Mucosa of descending colon (tissue), 3 donors: ENCODE data around the gene NEDD8. TPM values are rescaled to one million over a fixed set of nuclear protein-coding genes. Genes with fewer than 3 reads are reported as not detected.

Experiments used
- ATAC-seq: fragments of 200-7000 bp; cut with Tn5 transposase; one replicate; pipeline ENCODE4 v1.9.1; 2020; ENCODE audit warnings: mild to moderate bottlenecking, moderate library complexity
- DNase-seq, 3 donors: peaks; one replicate each; pipeline ENCODE4 v3.0.0-alpha.2; 2020
- H3K36me3 ChIP-seq: fragments of 200-600 bp; one replicate; pipeline ENCODE4 v1.8.0; 2021; ENCODE audit warnings: low read depth, mild to moderate bottlenecking
- H3K4me1 ChIP-seq: fragments of 200-600 bp; one replicate; pipeline ENCODE4 v1.8.0; 2021; ENCODE audit warnings: low read depth, mild to moderate bottlenecking
- H3K4me3 ChIP-seq: fragments of 200-600 bp; one replicate; pipeline ENCODE4 v1.8.0; 2021; ENCODE audit warnings: mild to moderate bottlenecking
- H3K9me3 ChIP-seq: fragments of 200-600 bp; one replicate; pipeline ENCODE4 v1.8.0; 2021; ENCODE audit warnings: mild to moderate bottlenecking
- CTCF ChIP-seq: fragments of 200-600 bp; IDR thresholded peaks from one replicate; pipeline ENCODE4 v1.8.0; 2022; ENCODE audit warnings: antibody characterized with exemption, mild to moderate bottlenecking
- intact Hi-C, 2 donors: fragments of 100-400 bp; cut with DNase I in 1 of 2; cut with micrococcal nuclease in 1 of 2; formaldehyde crosslinking; loops; one replicate each; pipeline versions ENCODE4 v1.11.0 to v1.11.1; 2022; cut with DNase I, micrococcal nuclease
- total RNA-seq, 3 donors: library from RNA; stranded (reverse); fragmentation: NEBNext Ultra II Directional in 2 of 3; extraction: Animal tissue kit (Norgen Biotek cat#: 25700) in 2 of 3; gene quantifications; one replicate each; pipeline versions ENCODE4 v1.2.1 to v1.2.4, GENCODE V29; 2021 to 2023
- donor health status: DM: no; HTN: no; CAD: no; lungs with moderate emphysema.
- donor health status: DM: no; HTN: no; CAD: no.
- donor health status: DM: no; HTN: yes; CAD: no.

NEDD8 gene
- total RNA-seq, 3 donors from 2014 or later = 108 to 150 (median 131) TPM

- ATAC-seq (no peak), DNase-seq (peak in 1 of 3 donors; percentile 17)
- Histone ChIP-seq H3K4me1 (no peaks in the 10 kb centered on the region), H3K36me3 (no peaks in the 10 kb centered on the region), H3K9me3 (no peaks in the 10 kb centered on the region), H3K4me3 (no peak overlapping the region)
- intact Hi-C loops = no loop called here
- no peak for TF ChIP-seq CTCF
Observed at GRCh38 chr14:24255438-24255837, 23.3 kb upstream of the NEDD8 start.

DNA sequence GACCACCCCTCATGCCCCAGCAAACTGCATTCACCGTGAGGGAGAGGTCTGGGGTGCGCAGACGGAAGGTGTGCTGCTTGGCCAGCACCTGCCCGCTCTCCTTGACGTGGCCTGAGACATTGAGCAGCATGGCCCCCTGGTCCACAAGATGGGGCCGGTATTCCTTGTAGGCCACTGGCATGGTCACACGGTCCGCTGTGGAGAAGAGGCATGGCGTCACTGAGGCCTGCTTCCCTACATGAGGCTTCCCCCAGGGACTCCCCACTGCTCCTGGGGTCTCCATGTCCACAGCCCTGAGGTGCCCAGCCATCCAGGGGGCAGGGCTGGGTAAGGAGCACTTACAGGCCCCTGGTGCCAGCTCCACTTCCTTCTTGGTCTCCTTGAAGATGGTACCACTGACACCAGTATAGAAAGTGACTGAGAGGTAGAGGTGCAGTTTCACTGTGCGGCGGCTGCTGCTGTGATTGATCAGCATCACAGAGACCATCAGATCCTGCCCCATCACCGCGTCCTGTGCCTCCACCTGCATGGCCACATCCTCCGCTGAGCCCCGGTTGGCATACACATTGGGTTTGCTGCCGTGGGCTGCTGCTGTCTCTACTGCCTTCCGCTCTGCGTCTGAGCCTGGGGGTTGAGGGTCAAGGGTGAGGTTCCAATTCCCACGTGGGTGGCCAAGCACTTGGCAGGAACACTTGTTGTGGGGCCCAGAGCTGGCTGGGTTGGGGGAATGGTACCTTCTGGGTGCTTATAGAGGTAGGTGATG lies 22.6 kb upstream of the NEDD8 start:
- DNase-seq = peak in 2 of 3 donors; percentile 11 to 30
- H3K4me1 ChIP-seq = no peaks in the 10 kb centered on the region
- no peak for ATAC-seq
- no peaks in the 10 kb centered on the region for H3K9me3 ChIP-seq
- no peak overlapping the region for H3K4me3 ChIP-seq
- TF ChIP-seq CTCF = no peak
- intact Hi-C loops = no loop called here
- H3K36me3 ChIP-seq = no peaks in the 10 kb centered on the region

DNA sequence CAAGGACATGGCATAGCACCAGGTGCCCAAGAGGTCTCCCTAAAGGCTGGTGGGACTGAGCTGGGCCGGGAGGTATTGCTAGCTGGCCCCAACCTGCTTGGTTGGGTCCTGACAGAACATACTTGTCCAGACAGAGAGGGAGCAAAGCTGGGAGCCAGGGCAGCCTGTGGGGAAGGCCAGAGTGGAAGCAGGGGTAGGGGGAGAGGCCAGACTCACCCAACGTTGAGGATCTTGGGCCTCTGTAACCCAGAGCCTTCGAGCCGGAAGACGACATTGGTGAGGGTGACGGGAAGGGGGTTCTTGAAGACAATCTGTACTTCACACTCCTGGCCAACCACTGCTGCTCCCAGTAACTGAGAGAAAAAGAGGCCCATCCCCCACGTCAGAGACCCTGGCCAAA lies 21.8 kb upstream of the NEDD8 start:
- TF ChIP-seq CTCF = no peak
- ATAC-seq (no peak), DNase-seq (peak in 1 of 3 donors; percentile 10)
- Histone ChIP-seq H3K4me3 (no peak overlapping the region), H3K9me3 (no peaks in the 10 kb centered on the region), H3K36me3 (no peaks in the 10 kb centered on the region), H3K4me1 (no peaks in the 10 kb centered on the region)
- intact Hi-C loops = no loop called here

DNA sequence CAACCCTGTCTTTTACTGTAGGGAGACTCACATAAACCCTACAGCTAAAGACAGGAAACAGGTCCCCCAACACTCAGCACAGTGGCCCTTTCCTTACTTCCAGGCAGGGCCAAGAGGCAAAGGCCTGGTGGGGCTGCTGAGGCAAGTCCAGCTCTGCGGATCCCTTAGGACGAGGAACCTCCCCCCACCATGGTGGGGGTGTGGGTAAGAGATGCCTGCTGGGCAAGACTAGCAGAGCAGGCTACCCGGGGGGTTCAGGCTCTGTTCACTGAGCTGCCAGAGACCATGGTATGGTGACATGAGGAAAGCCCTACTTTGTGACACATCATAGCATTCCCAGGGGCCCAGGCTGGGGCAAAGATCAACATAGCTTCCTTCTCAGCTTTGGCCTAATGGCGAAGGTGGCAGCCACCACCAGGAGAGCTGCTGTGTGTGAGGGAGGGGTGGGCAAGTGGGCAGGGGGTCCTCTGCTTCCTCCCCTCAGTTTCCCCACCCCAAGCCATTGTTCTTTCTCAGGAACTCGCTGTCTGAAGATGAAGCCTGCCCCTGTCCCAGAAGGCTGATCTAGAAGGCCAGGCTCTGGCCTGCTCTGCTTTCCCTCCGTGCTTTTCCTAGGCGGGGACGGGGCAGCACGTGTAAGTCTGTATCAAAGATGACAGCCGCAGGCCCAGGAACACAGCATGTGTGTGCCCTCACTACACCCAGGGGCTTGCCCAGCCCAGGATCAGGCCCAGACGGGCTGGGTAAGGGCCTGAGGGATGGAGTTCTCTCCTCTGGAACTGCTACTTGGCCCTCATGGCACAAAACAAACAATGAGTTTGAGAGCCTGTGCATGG lies 20.3 kb upstream of the NEDD8 start:
- H3K36me3 ChIP-seq = no peaks in the 10 kb centered on the region
- ATAC-seq = no peak
- H3K9me3 ChIP-seq = no peaks in the 10 kb centered on the region
- peak in 1 of 3 donors; percentile 12 for DNase-seq
- H3K4me1 ChIP-seq = no peaks in the 10 kb centered on the region
- H3K4me3 ChIP-seq = no peak overlapping the region
- no peak for TF ChIP-seq CTCF
- intact Hi-C loops = no loop called here

DNA sequence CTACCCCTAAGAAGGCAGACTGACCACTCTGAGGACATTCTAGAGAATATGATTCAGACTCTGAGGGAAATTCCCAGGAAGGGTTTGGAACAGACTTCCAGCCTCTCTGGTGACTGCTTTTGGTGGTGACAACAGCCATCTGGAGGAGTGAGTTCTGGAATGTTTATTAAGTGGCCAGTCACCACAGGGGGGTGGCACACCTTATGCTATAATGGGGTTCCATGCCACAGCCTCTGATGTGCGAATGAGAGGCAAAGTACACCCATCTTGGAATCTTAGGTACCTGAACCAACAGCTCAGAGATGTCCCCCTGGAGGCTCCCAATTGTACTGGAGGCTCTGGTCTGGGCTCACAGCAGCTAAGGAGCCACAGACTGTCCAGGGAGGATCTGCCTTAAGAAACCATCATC lies 19.7 kb upstream of the NEDD8 start:
- ATAC-seq (no peak), DNase-seq (no peak)
- Histone ChIP-seq H3K9me3 (no peaks in the 10 kb centered on the region), H3K36me3 (no peaks in the 10 kb centered on the region), H3K4me3 (no peak overlapping the region), H3K4me1 (no peaks in the 10 kb centered on the region)
- intact Hi-C loops = no loop called here
- TF ChIP-seq CTCF = no peak
